SH-SY5Y (cell line): ENCODE data around the gene BCAP31.

Experiments
- GATA2 ChIP-seq: IDR thresholded peaks from 2 replicates; pipeline ENCODE4 v1.6.1; 2011; ENCODE audit warnings: mild to moderate bottlenecking, low read depth, low read length
- GATA3 ChIP-seq: IDR thresholded peaks from 2 replicates; pipeline ENCODE4 v1.6.1; 2011; ENCODE audit warnings: low read depth, mild to moderate bottlenecking, low read length, moderate library complexity

- TF ChIP-seq GATA2: no peak
- TF ChIP-seq GATA3: no peak
These were observed 35.7 kb downstream of the BCAP31 start for GRCh38 chrX:153688506-153688905.
